Measurements from ENCODE around the gene RAPGEF3.

Gene RAPGEF3

GRCh38 chr12:47763481-47764346 is 5.0 kb upstream of the RAPGEF3 start:
- 0 out of 2 replicates have a peak, but pooled peaks have one; percentile 20 for TF ChIP-seq POLR2AphosphoS5 (IDR thresholded peaks at IDR 0.05; ENCODE audit: low read depth)
- TF ChIP-seq SPI1 (IDR thresholded peaks at IDR 0.05; ENCODE audit: borderline replicate concordance, low read depth) = peak; percentile 19; the same call in 1 of the 2 replicates
- TF ChIP-seq CTCF (IDR thresholded peaks at IDR 0.05; ENCODE audit: insufficient read depth, low read length) = no peak
- DNase-seq (ENCODE audit: low read depth in 1 of 2, low spot score in 1 of 2) = peak in 1 of 2 experiments; percentile 75
- Histone ChIP-seq H3K4me3 (replicated peaks; ENCODE audit: insufficient read depth, low read length) (no peak overlapping the region), H3K27me3 (ENCODE audit: insufficient read depth, poor library complexity, severe bottlenecking) (no peaks in the 10 kb centered on the region), H3K27ac (replicated peaks) (no peak overlapping the region)

- H3K27ac ChIP-seq (replicated peaks) = no peak overlapping the region
- no peaks in the 10 kb centered on the region for H3K27me3 ChIP-seq (ENCODE audit: insufficient read depth, poor library complexity, severe bottlenecking)
- no peak for TF ChIP-seq POLR2AphosphoS5 (IDR thresholded peaks at IDR 0.05; ENCODE audit: low read depth)
- no peak for TF ChIP-seq REST (IDR thresholded peaks at IDR 0.05; ENCODE audit: insufficient replicate concordance, low read depth)
- no peak for TF ChIP-seq SPI1 (IDR thresholded peaks at IDR 0.05; ENCODE audit: borderline replicate concordance, low read depth)
- no peak for TF ChIP-seq GABPA (IDR thresholded peaks at IDR 0.05; ENCODE audit: low read depth)
- TF ChIP-seq CTCF (IDR thresholded peaks at IDR 0.05; ENCODE audit: insufficient read depth, low read length) = no peak
- DNase-seq (ENCODE audit: low read depth in 1 of 2, low spot score in 1 of 2) = no peak
- H3K4me3 ChIP-seq (replicated peaks; ENCODE audit: insufficient read depth, low read length) = no peak overlapping the region
Observed at GRCh38 chr12:47762850-47763465, 4.3 kb upstream of the RAPGEF3 start.

- no peak for TF ChIP-seq GABPA (IDR thresholded peaks at IDR 0.05; ENCODE audit: low read depth)
- TF ChIP-seq REST (IDR thresholded peaks at IDR 0.05; ENCODE audit: insufficient replicate concordance, low read depth) = no peak
- TF ChIP-seq CTCF (IDR thresholded peaks at IDR 0.05; ENCODE audit: insufficient read depth, low read length) = no peak
- no peak for TF ChIP-seq POLR2AphosphoS5 (IDR thresholded peaks at IDR 0.05; ENCODE audit: low read depth)
- no peak for TF ChIP-seq SPI1 (IDR thresholded peaks at IDR 0.05; ENCODE audit: borderline replicate concordance, low read depth)
- H3K27me3 ChIP-seq (ENCODE audit: insufficient read depth, poor library complexity, severe bottlenecking) = no peaks in the 10 kb centered on the region
- peak overlapping the region; percentile 68 for H3K4me3 ChIP-seq (replicated peaks; ENCODE audit: insufficient read depth, low read length)
- H3K27ac ChIP-seq (replicated peaks) = no peak overlapping the region
- no peak for DNase-seq (ENCODE audit: low read depth in 1 of 2, low spot score in 1 of 2)
Observed at GRCh38 chr12:47758584-47758833, 171 bp downstream of the RAPGEF3 start.

All from HL-60 (cell line).